Measurements from ENCODE around the gene KLK13.

Gene KLK13, protein sequence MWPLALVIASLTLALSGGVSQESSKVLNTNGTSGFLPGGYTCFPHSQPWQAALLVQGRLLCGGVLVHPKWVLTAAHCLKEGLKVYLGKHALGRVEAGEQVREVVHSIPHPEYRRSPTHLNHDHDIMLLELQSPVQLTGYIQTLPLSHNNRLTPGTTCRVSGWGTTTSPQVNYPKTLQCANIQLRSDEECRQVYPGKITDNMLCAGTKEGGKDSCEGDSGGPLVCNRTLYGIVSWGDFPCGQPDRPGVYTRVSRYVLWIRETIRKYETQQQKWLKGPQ

GRCh38 chr19:51064534-51065220 lies at the start of gene KLK13:
Gene KLK13, minus strand, starts transcription at chr19:51065092. Its CDS starts 25 bp downstream, at chr19:51065067.
- DNase-seq (ENCODE audit: low read depth), result no peak

DNA sequence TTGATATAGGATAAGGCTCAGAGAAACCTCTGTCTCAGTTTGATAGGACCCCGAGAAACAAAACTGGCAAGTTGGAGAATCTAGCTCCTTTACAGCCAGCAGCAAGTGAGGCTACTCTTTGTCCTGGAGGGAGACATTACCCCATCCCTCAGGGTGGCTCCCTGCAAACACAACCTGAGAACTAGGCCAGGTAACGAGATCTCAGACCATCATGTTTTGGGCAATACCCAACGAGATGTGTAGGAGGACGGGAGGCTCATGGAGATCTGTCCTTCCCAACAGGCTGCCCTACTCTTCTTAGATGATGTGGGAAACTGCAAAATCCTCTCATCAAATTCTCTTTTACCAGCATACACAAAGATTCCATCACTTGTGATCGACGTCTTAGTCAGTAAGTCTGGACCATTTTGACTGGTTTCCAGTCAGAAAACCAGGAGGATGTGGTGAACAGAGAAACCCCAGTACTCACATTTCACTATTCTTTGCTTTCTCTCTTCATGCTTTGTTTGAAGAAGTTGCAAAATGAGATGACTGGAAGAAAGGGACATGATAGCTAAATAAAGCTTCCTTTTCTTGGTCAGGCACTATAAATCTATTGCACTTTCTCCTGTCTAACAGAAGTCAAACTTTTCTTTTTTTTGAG lies 49.3 kb upstream of the KLK13 start:
- no peak for DNase-seq (ENCODE audit: low read depth)

GRCh38 chr19:51111606-51112005 lies 46.7 kb upstream of the KLK13 start:
- no peak for DNase-seq (ENCODE audit: low read depth)

DNA sequence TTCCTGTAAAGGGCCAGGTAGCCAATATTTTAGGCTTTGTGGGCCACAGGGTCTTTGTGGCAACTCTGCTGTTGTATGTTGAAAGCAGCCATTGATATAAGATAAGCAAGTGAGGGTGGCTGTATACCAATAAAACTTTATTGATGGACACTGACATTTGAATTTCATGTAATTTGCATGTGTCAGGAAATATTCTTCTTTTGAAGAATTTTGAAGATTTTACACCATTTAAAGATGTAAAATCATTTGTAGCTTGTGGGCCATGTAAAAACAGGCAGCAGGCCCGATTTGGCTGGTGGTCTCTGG lies 45.7 kb upstream of the KLK13 start:
- DNase-seq (ENCODE audit: low read depth), result no peak

DNA sequence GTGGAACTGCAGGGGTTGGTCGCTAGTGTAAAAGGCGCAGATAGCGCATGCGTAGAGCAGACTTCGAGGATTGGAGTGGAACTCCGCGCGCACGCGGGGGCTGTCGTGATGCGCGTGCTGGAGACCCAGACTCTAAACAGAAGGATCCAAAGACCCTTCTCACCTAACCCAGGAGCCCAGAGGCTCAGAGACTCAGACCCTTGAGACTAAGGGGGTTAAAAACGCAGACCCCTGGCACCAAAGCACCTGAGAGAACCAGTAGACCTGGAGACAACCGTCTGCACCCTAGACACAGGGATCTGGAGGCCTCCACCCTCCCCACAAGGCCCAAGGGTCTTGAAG lies 43.9 kb upstream of the KLK13 start:
- DNase-seq (ENCODE audit: low read depth), result no peak

DNA sequence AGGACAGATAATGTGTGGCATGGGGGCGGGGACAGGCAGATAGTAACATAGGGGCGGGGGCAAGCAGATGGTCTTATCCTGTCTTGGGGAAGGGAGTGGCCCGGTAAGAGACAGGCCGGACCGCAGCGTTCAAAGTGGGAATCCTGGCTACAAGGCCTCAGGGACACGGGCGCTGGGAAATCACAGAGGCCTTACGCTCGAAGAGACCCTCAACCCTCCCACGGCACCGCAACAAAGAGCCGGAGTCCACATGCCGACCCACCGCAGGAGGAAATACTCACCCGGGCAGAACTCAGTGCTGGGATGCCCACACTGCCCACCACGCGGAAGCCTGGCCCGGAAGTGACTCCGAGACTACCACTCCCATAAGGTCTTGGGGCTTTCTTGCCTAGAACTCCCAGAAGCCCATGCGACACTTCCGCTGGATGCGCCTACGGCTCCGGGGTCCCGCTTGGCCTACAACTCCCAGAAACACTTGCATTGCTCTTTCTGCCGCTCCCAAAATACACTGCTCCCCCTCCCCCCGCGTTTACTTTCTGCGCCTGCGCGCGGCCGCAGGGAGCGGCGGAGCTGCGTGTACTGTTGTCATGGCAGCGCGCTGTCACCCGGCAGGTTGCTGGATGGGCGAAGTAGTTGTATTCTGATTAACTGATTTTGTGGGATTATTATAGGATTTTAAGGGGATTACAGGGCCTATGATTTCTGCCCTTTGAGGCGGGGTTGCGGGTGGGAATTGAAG lies 43.3 kb upstream of the KLK13 start, which contains the start of gene CTU1:
CTU1 (minus strand) TSS at position 344 of the 739 bp plus-strand sequence. CDS start 3,840 bp downstream, outside the sequence.
- peak; percentile 98 for DNase-seq (ENCODE audit: low read depth)

GRCh38 chr19:51107406-51108065 lies 42.6 kb upstream of the KLK13 start:
- DNase-seq (ENCODE audit: low read depth), result no peak

GRCh38 chr19:51103926-51104341 lies 39.0 kb upstream of the KLK13 start:
- no peak for DNase-seq (ENCODE audit: low read depth)

GRCh38 chr19:51102991-51103390 lies 38.1 kb upstream of the KLK13 start:
- no peak for DNase-seq (ENCODE audit: low read depth)

GRCh38 chr19:51101171-51101865 lies 36.4 kb upstream of the KLK13 start:
- no peak for DNase-seq (ENCODE audit: low read depth)

DNA sequence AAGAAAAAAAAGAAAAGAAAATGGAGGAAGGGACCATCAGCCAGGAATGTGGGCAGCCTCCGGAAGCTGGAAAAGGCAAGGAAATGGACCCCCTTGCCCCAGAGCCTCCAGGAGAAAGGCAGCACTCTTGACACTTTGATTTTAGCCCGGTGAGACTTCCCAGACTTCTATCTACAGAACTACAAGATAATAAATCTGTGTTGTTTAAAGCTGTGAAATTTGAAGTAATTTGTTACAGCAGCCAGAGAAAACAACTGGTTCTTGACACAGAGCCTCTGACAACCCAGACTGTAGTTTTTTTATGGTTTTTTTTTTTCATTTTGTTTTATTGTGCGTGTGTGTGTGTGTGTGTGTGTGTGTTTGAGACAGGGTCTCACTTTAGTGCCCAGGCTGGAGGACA lies 35.7 kb upstream of the KLK13 start:
- DNase-seq (ENCODE audit: low read depth), result no peak

DNA sequence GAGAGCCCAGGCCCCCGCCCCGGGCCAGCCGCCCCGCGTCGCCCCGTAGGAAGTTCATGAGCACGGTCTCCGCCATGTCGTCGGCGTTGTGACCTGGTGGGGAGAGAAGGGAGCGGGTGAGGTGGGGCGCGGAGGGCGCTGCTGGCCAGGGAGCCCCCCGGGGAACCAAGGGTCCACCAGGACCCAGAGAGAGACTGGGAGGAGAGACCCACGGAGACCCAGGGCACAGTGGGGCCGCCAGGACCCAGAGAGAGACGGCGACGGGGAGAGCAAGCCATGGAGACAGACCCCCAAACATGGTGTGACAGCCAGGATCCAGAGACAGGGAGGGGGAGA lies 34.1 kb upstream of the KLK13 start:
- DNase-seq (ENCODE audit: low read depth), result no peak

DNA sequence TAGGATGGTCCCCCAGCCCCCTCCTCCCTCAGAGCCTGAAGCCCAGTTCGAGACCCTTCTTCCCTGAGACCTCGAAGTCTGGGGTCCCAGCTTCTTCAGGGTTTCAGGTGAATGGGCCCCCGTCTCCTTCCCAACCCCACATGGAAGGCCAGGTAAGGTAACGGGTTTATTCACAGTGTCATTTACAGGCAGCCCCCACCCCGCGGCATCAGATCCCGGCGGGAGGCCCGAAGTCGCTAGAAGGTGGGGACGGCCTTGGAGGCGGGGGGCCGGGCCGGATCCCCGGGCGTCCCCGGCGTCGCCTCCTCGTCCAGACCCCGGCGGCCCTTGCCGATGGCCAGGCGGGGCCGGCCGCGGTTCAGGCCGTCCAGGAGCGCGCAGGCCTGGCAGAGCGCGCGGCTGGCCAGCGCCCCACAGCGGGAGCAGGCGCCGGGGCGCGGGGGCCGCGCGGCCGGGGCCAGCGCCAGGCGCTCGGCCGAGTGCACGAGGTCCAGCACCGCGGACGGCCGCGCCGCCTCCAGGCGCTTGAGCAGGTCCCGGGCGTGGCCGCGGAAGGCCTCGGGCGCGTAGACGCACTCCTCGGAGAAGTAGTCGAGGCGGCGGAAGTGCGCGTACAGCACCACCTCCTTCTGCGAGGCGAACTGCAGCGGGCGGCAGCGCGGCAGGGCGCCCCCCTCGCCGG lies 33.6 kb upstream of the KLK13 start:
- DNase-seq (ENCODE audit: low read depth), result peak; percentile 25

GRCh38 chr19:51097796-51098195 lies 32.9 kb upstream of the KLK13 start:
- no peak for DNase-seq (ENCODE audit: low read depth)

DNA sequence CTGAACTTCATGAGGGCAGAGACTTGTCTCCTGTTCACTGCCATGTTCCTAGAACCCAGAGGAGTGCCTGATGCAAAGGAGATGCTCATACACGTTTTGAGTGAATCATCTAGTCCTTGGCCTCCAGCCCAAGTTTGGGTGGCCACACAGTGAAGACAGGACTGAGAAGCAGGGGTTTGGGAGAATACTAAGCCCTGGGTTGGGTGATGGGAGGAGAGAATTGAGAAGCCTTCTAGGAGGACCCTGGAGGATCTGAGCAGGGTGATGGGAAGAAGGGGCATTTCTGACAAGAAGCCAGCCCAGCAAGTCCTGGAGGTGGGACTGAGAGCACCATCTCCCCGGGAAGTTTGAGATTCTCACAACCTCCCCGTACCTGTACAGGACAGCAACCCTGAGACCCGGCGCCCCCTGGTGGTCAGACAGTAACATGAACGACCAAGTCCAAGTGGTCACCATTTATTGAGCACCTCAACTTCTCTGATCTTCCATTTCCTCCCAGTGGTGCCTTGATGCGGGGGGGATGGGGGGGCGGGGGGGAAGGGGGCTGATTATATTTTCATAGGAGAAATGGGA lies 32.4 kb upstream of the KLK13 start:
- peak; percentile 64 for DNase-seq (ENCODE audit: low read depth)

- DNase-seq (ENCODE audit: low read depth), result no peak
Observed at GRCh38 chr19:51096473-51097165, 31.7 kb upstream of the KLK13 start.

GRCh38 chr19:51094696-51095279 lies 29.9 kb upstream of the KLK13 start:
- no peak for DNase-seq (ENCODE audit: low read depth)

- DNase-seq (ENCODE audit: low read depth), result no peak
Observed at GRCh38 chr19:51093510-51094345, 28.8 kb upstream of the KLK13 start.

- DNase-seq (ENCODE audit: low read depth), result no peak
Observed at GRCh38 chr19:51093101-51093500, 28.2 kb upstream of the KLK13 start.

Data from stimulated activated CD8-positive, alpha-beta memory T cell treated with anti-CD3 and anti-CD28 coated beads, Interleukin-4, amount 100 ng/mL, for 24 hours (primary cell).